ENCODE data around the gene LGALS7B.

The LGALS7B gene

DNA sequence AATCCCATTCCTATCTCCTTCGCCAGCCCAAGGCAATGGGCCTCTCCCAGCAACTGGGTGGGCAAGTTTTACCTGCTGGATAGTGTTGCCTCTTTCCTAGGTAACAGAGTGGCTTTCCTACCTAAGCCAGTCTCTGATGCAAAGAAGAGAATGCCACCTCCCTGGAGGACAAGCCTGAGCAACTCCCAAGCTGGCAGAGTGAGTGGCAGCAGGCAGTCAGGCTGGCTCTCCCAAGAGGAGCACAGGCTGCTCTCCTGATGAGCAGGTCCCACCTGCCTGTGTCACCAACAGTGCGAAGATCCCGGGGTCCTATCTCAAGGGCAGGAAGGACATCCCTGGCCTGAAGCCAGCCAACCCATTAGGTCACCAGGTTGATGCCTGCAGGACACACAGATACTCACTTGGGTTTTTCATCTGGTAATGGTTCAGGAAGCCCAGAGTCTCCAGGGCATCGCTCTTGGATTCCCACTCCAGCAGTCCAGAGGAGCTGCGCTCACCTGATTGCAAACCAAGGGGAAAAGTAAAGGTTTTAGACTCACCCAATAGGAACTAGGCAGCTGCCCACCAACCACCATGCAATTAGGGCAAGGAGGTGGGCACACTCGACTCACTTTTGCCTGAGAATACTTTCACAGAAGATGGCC lies 48.1 kb downstream of the LGALS7B start:
- no peaks in the 10 kb centered on the region for H3K79me2 ChIP-seq (ENCODE audit: insufficient read depth, low read length)
- peaks cover 3% of the 10 kb centered on the region; the same call in 1 of the 2 replicates for H4K20me1 ChIP-seq (ENCODE audit: insufficient read depth, low read length)
- H2AFZ ChIP-seq (ENCODE audit: low read length): no peak overlapping the region
- H3K36me3 ChIP-seq (ENCODE audit: insufficient read depth, low read length): peaks cover 70% of the 10 kb centered on the region
- TF ChIP-seq EZH2 (IDR thresholded peaks at IDR 0.05; ENCODE audit: borderline replicate concordance, low read length): no peak
- TF ChIP-seq, protein P1, sequence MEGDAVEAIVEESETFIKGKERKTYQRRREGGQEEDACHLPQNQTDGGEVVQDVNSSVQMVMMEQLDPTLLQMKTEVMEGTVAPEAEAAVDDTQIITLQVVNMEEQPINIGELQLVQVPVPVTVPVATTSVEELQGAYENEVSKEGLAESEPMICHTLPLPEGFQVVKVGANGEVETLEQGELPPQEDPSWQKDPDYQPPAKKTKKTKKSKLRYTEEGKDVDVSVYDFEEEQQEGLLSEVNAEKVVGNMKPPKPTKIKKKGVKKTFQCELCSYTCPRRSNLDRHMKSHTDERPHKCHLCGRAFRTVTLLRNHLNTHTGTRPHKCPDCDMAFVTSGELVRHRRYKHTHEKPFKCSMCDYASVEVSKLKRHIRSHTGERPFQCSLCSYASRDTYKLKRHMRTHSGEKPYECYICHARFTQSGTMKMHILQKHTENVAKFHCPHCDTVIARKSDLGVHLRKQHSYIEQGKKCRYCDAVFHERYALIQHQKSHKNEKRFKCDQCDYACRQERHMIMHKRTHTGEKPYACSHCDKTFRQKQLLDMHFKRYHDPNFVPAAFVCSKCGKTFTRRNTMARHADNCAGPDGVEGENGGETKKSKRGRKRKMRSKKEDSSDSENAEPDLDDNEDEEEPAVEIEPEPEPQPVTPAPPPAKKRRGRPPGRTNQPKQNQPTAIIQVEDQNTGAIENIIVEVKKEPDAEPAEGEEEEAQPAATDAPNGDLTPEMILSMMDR (IDR thresholded peaks at IDR 0.05; ENCODE audit: low read length): no peak
- H3F3A ChIP-seq (ENCODE audit: insufficient read depth, low read length): peaks cover 17% of the 10 kb centered on the region
- peaks cover 9% of the 10 kb centered on the region for H3K4me1 ChIP-seq (ENCODE audit: insufficient read depth, low read length, severe bottlenecking)
- no peaks in the 10 kb centered on the region for H3K9me2 ChIP-seq (ENCODE audit: low read depth, low read length)
- no peaks in the 10 kb centered on the region for H3K9me3 ChIP-seq (ENCODE audit: low read length)
- H3K9ac ChIP-seq (ENCODE audit: low read length): no peak overlapping the region
- no peak overlapping the region for H3K4me3 ChIP-seq (ENCODE audit: low read depth, low read length, poor library complexity, severe bottlenecking)
- H3K4me2 ChIP-seq (ENCODE audit: low read length): no peak overlapping the region
- no peak overlapping the region for H3K27ac ChIP-seq (ENCODE audit: low read depth, low read length, poor library complexity, severe bottlenecking)
- no peaks in the 10 kb centered on the region for H3K27me3 ChIP-seq (ENCODE audit: insufficient read depth, low read length)

DNA sequence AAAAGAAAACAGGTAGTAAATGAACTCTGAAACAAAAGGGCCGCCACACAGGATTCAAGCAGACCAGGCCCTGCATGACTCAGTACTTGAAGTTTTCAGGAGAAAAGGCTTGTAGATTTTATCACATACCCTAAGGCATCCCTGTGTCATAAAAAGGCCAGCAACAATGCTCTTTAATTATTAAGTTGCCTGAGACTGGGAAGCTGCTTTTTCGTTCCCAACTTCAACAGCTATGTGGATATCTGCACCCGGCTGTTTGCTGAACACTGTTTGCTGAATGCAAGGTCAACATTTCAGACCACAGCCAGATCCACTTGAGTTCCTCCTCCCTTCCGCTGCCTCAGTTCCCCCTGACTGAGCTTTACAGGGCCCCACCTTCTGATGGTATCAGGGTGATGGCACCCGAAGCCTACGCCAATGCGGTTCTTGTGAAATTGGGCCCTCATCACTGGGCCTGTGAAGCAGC lies 48.7 kb downstream of the LGALS7B start:
- Histone ChIP-seq H2AFZ (ENCODE audit: low read length) (no peak overlapping the region), H3K4me2 (ENCODE audit: low read length) (no peak overlapping the region), H3K9ac (ENCODE audit: low read length) (no peak overlapping the region), H3K27ac (ENCODE audit: low read depth, low read length, poor library complexity, severe bottlenecking) (peak overlapping the region; percentile 8), H3K36me3 (ENCODE audit: insufficient read depth, low read length) (peaks cover 75% of the 10 kb centered on the region), H3K27me3 (ENCODE audit: insufficient read depth, low read length) (no peaks in the 10 kb centered on the region), H3K9me3 (ENCODE audit: low read length) (no peaks in the 10 kb centered on the region), H3K9me2 (ENCODE audit: low read depth, low read length) (no peaks in the 10 kb centered on the region), H3K4me1 (ENCODE audit: insufficient read depth, low read length, severe bottlenecking) (peaks cover 7% of the 10 kb centered on the region), H3K79me2 (ENCODE audit: insufficient read depth, low read length) (no peaks in the 10 kb centered on the region), H4K20me1 (ENCODE audit: insufficient read depth, low read length) (peaks cover 3% of the 10 kb centered on the region; the same call in 1 of the 2 replicates), H3K4me3 (ENCODE audit: low read depth, low read length, poor library complexity, severe bottlenecking) (no peak overlapping the region), H3F3A (ENCODE audit: insufficient read depth, low read length) (peaks cover 17% of the 10 kb centered on the region)
- TF ChIP-seq, protein P1 (IDR thresholded peaks at IDR 0.05; ENCODE audit: low read length): no peak
- TF ChIP-seq EZH2 (IDR thresholded peaks at IDR 0.05; ENCODE audit: borderline replicate concordance, low read length): no peak

DNA sequence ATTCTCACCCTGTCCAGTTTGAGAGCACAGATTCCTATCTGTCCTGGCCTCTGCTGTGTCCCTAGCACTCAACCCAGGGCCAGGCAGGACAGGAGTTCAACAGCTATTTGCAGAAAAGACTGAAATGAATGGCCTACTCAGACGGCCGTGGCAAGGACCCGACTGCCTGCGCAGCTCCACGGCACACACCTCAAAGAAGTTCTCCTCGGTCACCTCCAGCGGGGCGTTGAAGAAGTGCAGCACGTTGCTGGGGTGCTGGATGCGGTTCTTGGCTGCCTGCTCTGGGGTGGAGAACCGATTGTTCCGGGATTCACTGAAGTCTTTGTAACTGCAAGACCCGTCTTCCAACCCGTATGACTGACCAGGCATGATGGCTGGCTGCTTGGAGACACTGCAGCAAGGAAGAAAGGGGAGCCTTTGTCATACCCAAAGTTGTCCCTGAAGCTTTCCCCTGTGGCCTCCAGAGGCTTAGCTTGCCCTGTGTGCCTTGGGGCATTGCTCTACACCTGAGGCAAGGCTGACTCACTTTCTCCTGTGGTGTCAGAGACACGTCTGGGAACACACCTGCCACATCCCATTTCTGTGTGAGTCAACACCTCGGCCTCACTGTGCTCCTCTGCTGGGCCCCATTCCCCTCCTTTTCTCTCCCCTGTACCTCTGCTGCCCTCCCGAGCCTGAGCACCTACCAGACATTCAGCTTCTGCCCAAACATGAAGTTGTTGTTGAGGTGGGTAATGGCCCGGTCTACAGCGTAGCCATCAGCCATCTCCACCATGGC lies 49.4 kb downstream of the LGALS7B start:
- H3F3A ChIP-seq (ENCODE audit: insufficient read depth, low read length): peaks cover 17% of the 10 kb centered on the region
- no peak overlapping the region for H3K4me2 ChIP-seq (ENCODE audit: low read length)
- H3K9me2 ChIP-seq (ENCODE audit: low read depth, low read length): no peaks in the 10 kb centered on the region
- H3K4me3 ChIP-seq (ENCODE audit: low read depth, low read length, poor library complexity, severe bottlenecking): no peak overlapping the region
- H3K36me3 ChIP-seq (ENCODE audit: insufficient read depth, low read length): peaks cover 83% of the 10 kb centered on the region
- H3K79me2 ChIP-seq (ENCODE audit: insufficient read depth, low read length): no peaks in the 10 kb centered on the region
- no peaks in the 10 kb centered on the region for H3K27me3 ChIP-seq (ENCODE audit: insufficient read depth, low read length)
- no peaks in the 10 kb centered on the region for H3K9me3 ChIP-seq (ENCODE audit: low read length)
- no peak for TF ChIP-seq EZH2 (IDR thresholded peaks at IDR 0.05; ENCODE audit: borderline replicate concordance, low read length)
- TF ChIP-seq, protein P1 (IDR thresholded peaks at IDR 0.05; ENCODE audit: low read length): no peak
- H4K20me1 ChIP-seq (ENCODE audit: insufficient read depth, low read length): peaks cover 3% of the 10 kb centered on the region; the same call in 1 of the 2 replicates
- peaks cover 7% of the 10 kb centered on the region for H3K4me1 ChIP-seq (ENCODE audit: insufficient read depth, low read length, severe bottlenecking)
- H3K9ac ChIP-seq (ENCODE audit: low read length): no peak overlapping the region
- H2AFZ ChIP-seq (ENCODE audit: low read length): no peak overlapping the region
- peak overlapping the region; percentile 8 for H3K27ac ChIP-seq (ENCODE audit: low read depth, low read length, poor library complexity, severe bottlenecking)

Measured in OCI-LY1 (cell line).